HEK293 (cell line): ENCODE results near the gene SPART.

Source experiments
- CTCF ChIA-PET: fragments of 350-600 bp; formaldehyde crosslinking; extraction: SDS; loops from one replicate; lab custom pipeline; 2021; ENCODE audit warnings: antibody characterized with exemption; lab: Yijun Ruan, JAX
- POLR2A ChIA-PET: fragments of 300-600 bp; formaldehyde crosslinking; extraction: SDS; loops from one replicate; lab custom pipeline; 2020; ENCODE audit warnings: antibody characterized with exemption, inconsistent platforms; lab: Yijun Ruan, JAX
- H3K27ac ChIP-seq: fragments of 200-500 bp; sonication (Bioruptor generic); 2 replicates; pipeline ENCODE4 v1.5.1; 2014; ENCODE audit warnings: low read depth, low read length, control low read depth, inconsistent platforms; ENCODE audit errors: extremely low read depth
- H3K36me3 ChIP-seq, 2 experiments: fragments of 200-500 bp in 1 of 2; sonication (Bioruptor generic) in 1 of 2; 1 replicate in 1 of 2; 2 replicates in 1 of 2; pipeline ENCODE4 v1.5.1; 2014 to 2017; ENCODE audit warnings: inconsistent platforms in 2 of 2, low read length in 2 of 2; ENCODE audit not compliant: control insufficient read depth in 2 of 2, insufficient read depth in 1 of 2
- H3K4me1 ChIP-seq: fragments of 200-500 bp; sonication (Bioruptor generic); 2 replicates; pipeline ENCODE4 v1.5.1; 2014; ENCODE audit warnings: mild to moderate bottlenecking, low read length, inconsistent platforms; ENCODE audit not compliant: control insufficient read depth, insufficient read depth
- H3K4me3 ChIP-seq: 2 replicates; pipeline ENCODE4 v1.5.1; 2011; ENCODE audit warnings: low read depth, mild to moderate bottlenecking, control low read depth, low read length, moderate library complexity
- H3K9me3 ChIP-seq: fragments of 200-500 bp; sonication (Bioruptor generic); 2 replicates; pipeline ENCODE4 v1.5.1; 2014; ENCODE audit warnings: low read depth, low read length, inconsistent platforms; ENCODE audit not compliant: control insufficient read depth, insufficient read depth
- CTCF ChIP-seq: fragments of 450-650 bp; formaldehyde crosslinking; IDR thresholded peaks from 2 replicates; pipeline ENCODE4 v1.5.1; 2016; ENCODE audit warnings: missing biosample characterization, missing genetic modification characterization
- KLF10 ChIP-seq: fragments of 450-650 bp; IDR thresholded peaks from 2 replicates; pipeline ENCODE4 v1.5.1; 2018; ENCODE audit warnings: missing biosample characterization, mild to moderate bottlenecking, missing genetic modification characterization
- KLF17 ChIP-seq: fragments of 450-650 bp; formaldehyde crosslinking; IDR thresholded peaks from 2 replicates; pipeline ENCODE4 v1.5.1; 2016; ENCODE audit warnings: missing biosample characterization, missing genetic modification characterization
- KLF7 ChIP-seq: fragments of 450-650 bp; formaldehyde crosslinking; IDR thresholded peaks from 2 replicates; pipeline ENCODE4 v1.5.1; 2016; ENCODE audit warnings: missing biosample characterization, missing genetic modification characterization, borderline replicate concordance
- PRDM10 ChIP-seq: fragments of 450-650 bp; formaldehyde crosslinking; IDR thresholded peaks from 2 replicates; pipeline ENCODE4 v1.5.1; 2016; ENCODE audit warnings: missing biosample characterization, missing genetic modification characterization
- SCRT1 ChIP-seq: fragments of 450-650 bp; formaldehyde crosslinking; IDR thresholded peaks from 2 replicates; pipeline ENCODE4 v1.5.1; 2016; ENCODE audit warnings: missing biosample characterization, missing genetic modification characterization, borderline replicate concordance
- ZBTB8A ChIP-seq: fragments of 450-650 bp; formaldehyde crosslinking; IDR thresholded peaks from 2 replicates; pipeline ENCODE4 v1.5.1; 2016; ENCODE audit warnings: missing biosample characterization, missing genetic modification characterization
- ZNF121 ChIP-seq: fragments of 450-650 bp; formaldehyde crosslinking; IDR thresholded peaks from 2 replicates; pipeline ENCODE4 v1.5.1; 2016; ENCODE audit warnings: missing biosample characterization, missing genetic modification characterization
- ZNF148 ChIP-seq: fragments of 450-650 bp; formaldehyde crosslinking; IDR thresholded peaks from 2 replicates; pipeline ENCODE4 v1.5.0; 2017; ENCODE audit warnings: missing biosample characterization, missing genetic modification characterization, borderline replicate concordance
- ZNF2 ChIP-seq: fragments of 450-650 bp; formaldehyde crosslinking; IDR thresholded peaks from 2 replicates; pipeline ENCODE4 v1.5.1; 2016; ENCODE audit warnings: missing biosample characterization, missing genetic modification characterization
- ZNF214 ChIP-seq: fragments of 450-650 bp; formaldehyde crosslinking; IDR thresholded peaks from 2 replicates; pipeline ENCODE4 v1.5.1; 2017; ENCODE audit warnings: missing biosample characterization, mild to moderate bottlenecking, missing genetic modification characterization, borderline replicate concordance
- ZNF223 ChIP-seq: fragments of 450-650 bp; formaldehyde crosslinking; IDR thresholded peaks from 2 replicates; pipeline ENCODE4 v1.5.1; 2016; ENCODE audit warnings: missing biosample characterization, missing genetic modification characterization
- ZNF266 ChIP-seq: fragments of 450-650 bp; formaldehyde crosslinking; IDR thresholded peaks from 2 replicates; pipeline ENCODE4 v1.5.1; 2016; ENCODE audit warnings: missing biosample characterization, missing genetic modification characterization, low read depth
- ZNF37A ChIP-seq: fragments of 450-650 bp; IDR thresholded peaks from 2 replicates; pipeline ENCODE4 v1.5.1; 2018; ENCODE audit warnings: missing biosample characterization, missing genetic modification characterization
- ZNF416 ChIP-seq: fragments of 450-650 bp; formaldehyde crosslinking; IDR thresholded peaks from 2 replicates; pipeline ENCODE4 v1.5.1; 2016; ENCODE audit warnings: missing biosample characterization, missing genetic modification characterization
- ZNF510 ChIP-seq: fragments of 450-650 bp; formaldehyde crosslinking; IDR thresholded peaks from 2 replicates; pipeline ENCODE4 v1.5.1; 2018; ENCODE audit warnings: mild to moderate bottlenecking, missing genetic modification characterization, missing biosample characterization; ENCODE audit not compliant: insufficient replicate concordance
- ZNF585B ChIP-seq: fragments of 450-650 bp; formaldehyde crosslinking; IDR thresholded peaks from 2 replicates; pipeline ENCODE4 v1.5.1; 2016; ENCODE audit warnings: missing biosample characterization, missing genetic modification characterization
- ZNF654 ChIP-seq: fragments of 450-650 bp; formaldehyde crosslinking; IDR thresholded peaks from 2 replicates; pipeline ENCODE4 v1.5.1; 2016; ENCODE audit warnings: low read depth, missing biosample characterization, missing genetic modification characterization
- ZNF660 ChIP-seq: fragments of 450-650 bp; IDR thresholded peaks from 2 replicates; pipeline ENCODE4 v1.5.1; 2018; ENCODE audit warnings: missing biosample characterization, mild to moderate bottlenecking, missing genetic modification characterization
- ZNF776 ChIP-seq: fragments of 450-650 bp; formaldehyde crosslinking; IDR thresholded peaks from 2 replicates; pipeline ENCODE4 v1.5.0; 2017; ENCODE audit warnings: missing biosample characterization, missing genetic modification characterization, borderline replicate concordance
- ZNF785 ChIP-seq: fragments of 450-650 bp; formaldehyde crosslinking; IDR thresholded peaks from 2 replicates; pipeline ENCODE4 v1.5.1; 2016; ENCODE audit warnings: missing biosample characterization, missing genetic modification characterization
- ZNF791 ChIP-seq: fragments of 450-650 bp; formaldehyde crosslinking; IDR thresholded peaks from 2 replicates; pipeline ENCODE4 v1.5.1; 2016; ENCODE audit warnings: missing biosample characterization, missing genetic modification characterization
- ZNF837 ChIP-seq: fragments of 450-650 bp; formaldehyde crosslinking; IDR thresholded peaks from 2 replicates; pipeline ENCODE4 v1.5.1; 2016; ENCODE audit warnings: missing biosample characterization, missing genetic modification characterization
- ZSCAN16 ChIP-seq: fragments of 450-650 bp; formaldehyde crosslinking; IDR thresholded peaks from 2 replicates; pipeline ENCODE4 v1.5.1; 2016; ENCODE audit warnings: missing biosample characterization, missing genetic modification characterization

SPART gene

GRCh38 chr13:36282821-36283432, 63.3 kb downstream of the SPART start (continued):
- TF ChIP-seq ZNF776 (tag by site-specific recombination) (no peak), ZNF585B (tag by site-specific recombination) (no peak), ZNF416 (no peak)

GRCh38 chr13:36275190-36276002, 70.8 kb downstream of the SPART start:
- H3K9me3 ChIP-seq, result no peaks in the 10 kb centered on the region
- H3K36me3 ChIP-seq, result no peaks in the 10 kb centered on the region
- no peaks in the 10 kb centered on the region for H3K4me1 ChIP-seq
- CTCF ChIA-PET, result interaction anchor here (0.5 to 4.4 kb wide), 23 partner anchors 8 to 793 kb away, joined by 3 to 35 read pairs (median 5); no protein-coding TSS in a partner anchor
- TF ChIP-seq CTCF, result 0 out of 2 replicates have a peak, but pooled peaks have one; percentile 13
- TF ChIP-seq ZNF791 (tag by site-specific recombination), result no peak
- no peak for TF ChIP-seq ZNF214 (tag by site-specific recombination)
- no peak for TF ChIP-seq ZNF2 (tag by site-specific recombination)
- TF ChIP-seq ZNF654 (tag by site-specific recombination), result peak; percentile 31; the same call in 1 of the 2 replicates
- TF ChIP-seq ZNF121 (tag by site-specific recombination), result no peak
- TF ChIP-seq ZNF660 (tag by site-specific recombination), result 0 out of 2 replicates have a peak, but pooled peaks have one; percentile 20
- no peak for TF ChIP-seq ZNF37A (tag by site-specific recombination)
- no peak overlapping the region for H3K4me3 ChIP-seq
- no peak overlapping the region for H3K27ac ChIP-seq
- POLR2A ChIA-PET, result no interaction called here

- Histone ChIP-seq H3K9me3 (no peaks in the 10 kb centered on the region), H3K36me3 (no peaks in the 10 kb centered on the region), H3K27ac (no peak overlapping the region), H3K4me1 (no peaks in the 10 kb centered on the region), H3K4me3 (no peak overlapping the region)
- POLR2A ChIA-PET, result no interaction called here
- CTCF ChIA-PET, result interaction anchor here (0.6 to 4.4 kb wide), 6 partner anchors 18 to 726 kb away, joined by 3 to 35 read pairs (median 4); no protein-coding TSS in a partner anchor
- TF ChIP-seq PRDM10 (tag by site-specific recombination) (no peak), ZNF148 (tag by site-specific recombination) (no peak), SCRT1 (tag by site-specific recombination) (no peak), ZNF510 (tag by site-specific recombination) (no peak), ZNF266 (no peak), KLF17 (tag by site-specific recombination) (no peak), ZSCAN16 (tag by site-specific recombination) (no peak), ZNF837 (tag by site-specific recombination) (no peak), KLF10 (tag by site-specific recombination) (no peak), ZNF223 (tag by site-specific recombination) (no peak), KLF7 (tag by site-specific recombination) (no peak), ZBTB8A (tag by site-specific recombination) (no peak), ZNF785 (tag by site-specific recombination) (no peak)
Observed at GRCh38 chr13:36273431-36273830, 72.8 kb downstream of the SPART start.
